Mesodermal cell (in vitro differentiated cells): Measurements from ENCODE around the gene LCP1.
"Not testable (repeated sequence)": the region's sequence is repeated elsewhere in the genome, so short reads cannot be mapped to it uniquely, and the experiment has no call there.

Experiments used
- H3K27ac ChIP-seq: 2 replicates; pipeline ENCODE4 v1.7.0; 2013; ENCODE audit warnings: mild to moderate bottlenecking, low read depth, low read length, moderate library complexity; ENCODE audit not compliant: severe bottlenecking
- H3K36me3 ChIP-seq: 2 replicates; pipeline ENCODE4 v1.7.1; 2013; ENCODE audit warnings: mild to moderate bottlenecking, low read length, moderate library complexity; ENCODE audit not compliant: control insufficient read depth, insufficient read depth
- H3K4me1 ChIP-seq: one replicate; pipeline ENCODE4 v1.7.1; 2013; ENCODE audit warnings: mild to moderate bottlenecking, low read length; ENCODE audit not compliant: insufficient read depth, control insufficient read depth, poor library complexity, severe bottlenecking
- H3K4me3 ChIP-seq: 2 replicates; pipeline ENCODE4 v1.7.0; 2013; ENCODE audit warnings: low read length, control low read depth, mild to moderate bottlenecking; ENCODE audit not compliant: insufficient read depth, poor library complexity, severe bottlenecking; ENCODE audit errors: extremely low read depth
- H3K9me3 ChIP-seq: 2 replicates; pipeline ENCODE4 v1.7.1; 2013; ENCODE audit warnings: mild to moderate bottlenecking, low read length, moderate library complexity; ENCODE audit not compliant: control insufficient read depth
- WGBS, 2 experiments: methylation state at CpG; one replicate each; pipeline ENCODE4 v1.1.5; 2013; ENCODE audit warnings: missing lambda C conversion rate in 2 of 2; ENCODE audit not compliant: insufficient coverage in 2 of 2; 5-methylcytosine and 5-hydroxymethylcytosine counted together

The LCP1 gene

GRCh38 chr13:46170268-46170667, 11.7 kb downstream of the LCP1 start:
- no peak overlapping the region for H3K27ac ChIP-seq
- no peaks in the 10 kb centered on the region for H3K9me3 ChIP-seq
- peaks cover 5% of the 10 kb centered on the region for H3K4me1 ChIP-seq
- WGBS, 2 experiments, result 84 to 93% methylated on average over 6 to 7 of the region's 7 CpGs
- no peak overlapping the region for H3K4me3 ChIP-seq
- H3K36me3 ChIP-seq, result no peaks in the 10 kb centered on the region

GRCh38 chr13:46169758-46170157, 12.2 kb downstream of the LCP1 start:
- Histone ChIP-seq H3K9me3 (no peaks in the 10 kb centered on the region), H3K36me3 (no peaks in the 10 kb centered on the region), H3K4me3 (no peak overlapping the region), H3K4me1 (peaks cover 5% of the 10 kb centered on the region), H3K27ac (no peak overlapping the region)
- 80 to 100% methylated on average over 1 of the region's 2 CpGs for WGBS, 2 experiments

GRCh38 chr13:46168783-46169182, 13.2 kb downstream of the LCP1 start:
- Histone ChIP-seq H3K27ac (no peak overlapping the region), H3K36me3 (no peaks in the 10 kb centered on the region), H3K9me3 (no peaks in the 10 kb centered on the region), H3K4me1 (peaks cover 5% of the 10 kb centered on the region), H3K4me3 (no peak overlapping the region)
- WGBS, 2 experiments, result 100% methylated on average over 1 of the region's 1 CpG; no CpG with 5 or more reads in 1 of the 2 experiments

- Histone ChIP-seq H3K36me3 (no peaks in the 10 kb centered on the region), H3K4me3 (no peak overlapping the region), H3K27ac (no peak overlapping the region), H3K4me1 (peaks cover 5% of the 10 kb centered on the region), H3K9me3 (no peaks in the 10 kb centered on the region)
- 85 to 94% methylated on average over 5 of the region's 8 CpGs for WGBS, 2 experiments
Measured at GRCh38 chr13:46168341-46168740, 13.6 kb downstream of the LCP1 start.

GRCh38 chr13:46166947-46167610, 14.9 kb downstream of the LCP1 start:
- WGBS, 2 experiments, result 88 to 94% methylated on average over 2 of the region's 3 CpGs
- H3K36me3 ChIP-seq, result no peaks in the 10 kb centered on the region
- H3K27ac ChIP-seq, result no peak overlapping the region
- H3K9me3 ChIP-seq, result no peaks in the 10 kb centered on the region
- peaks cover 5% of the 10 kb centered on the region for H3K4me1 ChIP-seq
- H3K4me3 ChIP-seq, result no peak overlapping the region

GRCh38 chr13:46166224-46166584, 15.8 kb downstream of the LCP1 start:
- Histone ChIP-seq H3K4me3 (no peak overlapping the region), H3K4me1 (peaks cover 5% of the 10 kb centered on the region), H3K27ac (no peak overlapping the region), H3K36me3 (no peaks in the 10 kb centered on the region), H3K9me3 (no peaks in the 10 kb centered on the region)
- WGBS, 2 experiments, result no CpG with 5 or more reads among the region's 1 CpG

- Histone ChIP-seq H3K4me3 (no peak overlapping the region), H3K4me1 (peaks cover under 1% of the 10 kb centered on the region), H3K27ac (no peak overlapping the region), H3K36me3 (no peaks in the 10 kb centered on the region), H3K9me3 (no peaks in the 10 kb centered on the region)
- WGBS, 2 experiments, result 100% methylated on average over 2 of the region's 5 CpGs; no CpG with 5 or more reads in 1 of the 2 experiments
Measured at GRCh38 chr13:46165485-46166223, 16.3 kb downstream of the LCP1 start.

GRCh38 chr13:46164661-46165060, 17.3 kb downstream of the LCP1 start:
- Histone ChIP-seq H3K4me1 (no peaks in the 10 kb centered on the region), H3K9me3 (no peaks in the 10 kb centered on the region)

GRCh38 chr13:46162741-46163140, 19.2 kb downstream of the LCP1 start:
- not testable (repeated sequence) for H3K9me3 ChIP-seq, H3K4me3 ChIP-seq, H3K36me3 ChIP-seq, H3K27ac ChIP-seq, H3K4me1 ChIP-seq
- 93 to 96% methylated on average over 19 to 29 of the region's 36 CpGs for WGBS, 2 experiments

More at GRCh38 chr13:46164661-46165060, 17.3 kb downstream of the LCP1 start:
- Histone ChIP-seq H3K4me3 (no peak overlapping the region), H3K27ac (no peak overlapping the region), H3K36me3 (no peaks in the 10 kb centered on the region)

GRCh38 chr13:46160471-46161066, 21.4 kb downstream of the LCP1 start:
- no peaks in the 10 kb centered on the region for H3K36me3 ChIP-seq
- no peaks in the 10 kb centered on the region for H3K4me1 ChIP-seq
- no peak overlapping the region for H3K4me3 ChIP-seq
- H3K9me3 ChIP-seq, result no peaks in the 10 kb centered on the region
- 31 to 50% methylated on average over 3 of the region's 4 CpGs for WGBS, 2 experiments
- H3K27ac ChIP-seq, result no peak overlapping the region

GRCh38 chr13:46160065-46160464, 21.9 kb downstream of the LCP1 start:
- H3K27ac ChIP-seq, result no peak overlapping the region
- WGBS, 2 experiments, result 80 to 100% methylated on average over 1 of the region's 4 CpGs
- no peaks in the 10 kb centered on the region for H3K36me3 ChIP-seq
- no peaks in the 10 kb centered on the region for H3K4me1 ChIP-seq
- H3K9me3 ChIP-seq, result no peaks in the 10 kb centered on the region
- no peak overlapping the region for H3K4me3 ChIP-seq
